NCI-H2107 treated with DMSO at 0.1 percent for 48 hours (cell line): Measurements from ENCODE around the gene ZBED4.

Experiments
- DNase-seq: peaks from one replicate; lab custom pipeline; 2025; ENCODE audit not compliant: unreplicated experiment; lab: John Stamatoyannopoulos, UW

ZBED4 gene

GRCh38 chr22:49936018-49936972 is 82.7 kb downstream of the ZBED4 start:
- DNase-seq, result no peak

- DNase-seq, result no peak
Observed at GRCh38 chr22:49936973-49937757, 83.5 kb downstream of the ZBED4 start.

- no peak for DNase-seq
Observed at GRCh38 chr22:49937758-49938564, 84.3 kb downstream of the ZBED4 start.

- no peak for DNase-seq
Observed at GRCh38 chr22:49938565-49939136, 85.0 kb downstream of the ZBED4 start.
